RWPE1 (cell line): ENCODE data around the gene NACC2.

Source experiments
- CTCF ChIA-PET: fragments of 350-600 bp; sonication (Branson Sonifier 250); formaldehyde crosslinking; extraction: SDS; loops from one replicate; lab custom pipeline; 2021; lab: Yijun Ruan, JAX
- POLR2A ChIA-PET: fragments of 400-600 bp; formaldehyde crosslinking; extraction: SDS; loops from one replicate; lab custom pipeline; 2020; ENCODE audit warnings: antibody characterized with exemption; ENCODE audit not compliant: low non-redundant PET; lab: Yijun Ruan, JAX
- DNase-seq: peaks from one replicate; pipeline ENCODE4 v3.0.0; 2012; ENCODE audit warnings: low spot score
- H3K27ac ChIP-seq: fragments of 450-650 bp; 2 replicates; pipeline ENCODE4 v1.5.1; 2017
- CTCF ChIP-seq: fragments of 450-650 bp; conservative IDR thresholded peaks from 2 replicates; pipeline ENCODE4 v1.5.1; 2017; ENCODE audit warnings: low read depth, mild to moderate bottlenecking

NACC2 gene

GRCh38 chr9:135985459-135985774 is 109.7 kb downstream of the NACC2 start:
- ChIA-PET CTCF (interaction anchor here (0.6 to 0.9 kb wide), 2 partner anchors 172 to 178 kb away, joined by 4 to 7 read pairs; no protein-coding TSS in a partner anchor), POLR2A (no interaction called here)
- no peak for DNase-seq
- no peak overlapping the region for H3K27ac ChIP-seq
- TF ChIP-seq CTCF, result no peak

GRCh38 chr9:135984072-135984710 is 110.9 kb downstream of the NACC2 start:
- ChIA-PET CTCF (interaction anchor here (1.5 kb wide), 1 partner anchor 17 kb away, joined by 9 read pairs; no protein-coding TSS in a partner anchor), POLR2A (no interaction called here)
- no peak overlapping the region for H3K27ac ChIP-seq
- no peak for DNase-seq
- no peak for TF ChIP-seq CTCF

- POLR2A ChIA-PET, result no interaction called here
- no peak for TF ChIP-seq CTCF
- no peak for DNase-seq
- CTCF ChIA-PET, result interaction anchor here (1.0 to 1.5 kb wide), 2 partner anchors 16 to 139 kb away, joined by 4 to 9 read pairs; no protein-coding TSS in a partner anchor
- H3K27ac ChIP-seq, result no peak overlapping the region
Observed at GRCh38 chr9:135983208-135984071, 111.6 kb downstream of the NACC2 start.

- ChIA-PET POLR2A (no interaction called here), CTCF (interaction anchor here (1.0 to 1.5 kb wide), 2 partner anchors 15 to 140 kb away, joined by 4 to 9 read pairs; no protein-coding TSS in a partner anchor)
- TF ChIP-seq CTCF, result no peak
- DNase-seq, result no peak
- H3K27ac ChIP-seq, result no peak overlapping the region
Observed at GRCh38 chr9:135982499-135983207, 112.4 kb downstream of the NACC2 start.

GRCh38 chr9:135980926-135981630 is 114.0 kb downstream of the NACC2 start:
- CTCF ChIA-PET, result no interaction called here

More at GRCh38 chr9:135980926-135981630, 114.0 kb downstream of the NACC2 start:
- POLR2A ChIA-PET, result no interaction called here
- no peak for DNase-seq
- no peak for TF ChIP-seq CTCF
- no peak overlapping the region for H3K27ac ChIP-seq
